Upper lobe of left lung (tissue), 4 donors: ENCODE results near the gene OR9I1.

ENCODE experiments used
- CTCF ChIP-seq, 6 experiments: fragments of 450-650 bp in 4 of 6; fragments of 200-600 bp in 2 of 6; sonication (generic) in 2 of 6; IDR thresholded peaks; one replicate each; pipeline ENCODE4 v1.5.1; 2016 to 2019; ENCODE audit warnings: antibody characterized with exemption in 6 of 6
- EP300 ChIP-seq, 4 donors: sonication (generic); formaldehyde crosslinking; IDR thresholded peaks; one replicate each; pipeline ENCODE4 v1.5.1; 2017; ENCODE audit warnings: antibody characterized with exemption in 4 of 4, control low read depth in 2 of 4
- POLR2A ChIP-seq, 4 donors: fragments of 450-650 bp; IDR thresholded peaks; one replicate each; pipeline ENCODE4 v1.5.1; 2016 to 2017; ENCODE audit warnings: antibody characterized with exemption in 4 of 4, mild to moderate bottlenecking in 2 of 4
- POLR2AphosphoS5 ChIP-seq, 2 donors: sonication (generic); formaldehyde crosslinking; IDR thresholded peaks; one replicate each; pipeline ENCODE4 v1.5.1; 2017; ENCODE audit warnings: antibody characterized with exemption in 2 of 2

- TF ChIP-seq CTCF (IDR thresholded peaks at IDR 0.05) (no peak), POLR2A (IDR thresholded peaks at IDR 0.05) (no peak), POLR2AphosphoS5 (IDR thresholded peaks at IDR 0.05) (no peak), EP300 (IDR thresholded peaks at IDR 0.05) (no peak)
Observed at GRCh38 chr11:58164389-58164788, 39.1 kb upstream of the OR9I1 start.
